CD4-positive, alpha-beta memory T cell (primary cell): ENCODE data around the gene FBXW9. TPM values are rescaled to one million over a fixed set of nuclear protein-coding genes. Genes with fewer than 3 reads are reported as not detected.
"Not testable (repeated sequence)": the region's sequence is repeated elsewhere in the genome, so short reads cannot be mapped to it uniquely, and the experiment has no call there.

Source experiments
- CTCF ChIA-PET: fragments of 350-600 bp; sonication (Branson Sonifier 250); formaldehyde crosslinking; loops from one replicate; lab custom pipeline; 2021; ENCODE audit warnings: inconsistent platforms; ENCODE audit not compliant: partially characterized antibody; lab: Charles Lee
- POLR2A ChIA-PET: fragments of 350-600 bp; sonication (Branson Sonifier 250); formaldehyde crosslinking; loops from one replicate; lab custom pipeline; 2021; ENCODE audit not compliant: partially characterized antibody; lab: Charles Lee
- DNase-seq, 5 donors: peaks; one replicate each; pipeline versions ENCODE4 v3.0.0 to v3.0.0-alpha.2; 2020 to 2022; ENCODE audit warnings: mixed read lengths in 1 of 5
- H3K27ac ChIP-seq: one replicate; pipeline ENCODE4 v1.7.0; 2013; ENCODE audit warnings: low read depth, low read length
- H3K27me3 ChIP-seq: 2 replicates; pipeline ENCODE4 v1.7.0; 2013; ENCODE audit warnings: mild to moderate bottlenecking, low read length, moderate library complexity; ENCODE audit not compliant: insufficient read depth
- H3K36me3 ChIP-seq: 2 replicates; pipeline ENCODE4 v1.7.0; 2013; ENCODE audit warnings: mild to moderate bottlenecking, low read length, moderate library complexity; ENCODE audit not compliant: insufficient read depth
- H3K4me1 ChIP-seq: 2 replicates; pipeline ENCODE4 v1.7.0; 2013; ENCODE audit warnings: mild to moderate bottlenecking, low read length, moderate library complexity; ENCODE audit not compliant: insufficient read depth
- H3K4me3 ChIP-seq, 2 donors: one replicate each; pipeline ENCODE4 v1.7.0; 2013; ENCODE audit warnings: low read length in 2 of 2, mild to moderate bottlenecking in 1 of 2
- H3K9me3 ChIP-seq, 2 donors: one replicate each; pipeline ENCODE4 v1.7.0; 2013; ENCODE audit warnings: low read length in 2 of 2, control low read depth in 1 of 2; ENCODE audit not compliant: control insufficient read depth in 1 of 2
- H3K27ac Mint-ChIP-seq, 7 donors: one replicate each; pipeline ENCODE4 v1.8.0; 2020 to 2021; ENCODE audit warnings: mixed read lengths in 7 of 7, mild to moderate bottlenecking in 6 of 7, inconsistent platforms in 3 of 7, moderate library complexity in 3 of 7
- H3K27me3 Mint-ChIP-seq, 2 donors: one replicate each; pipeline ENCODE4 v1.8.0; 2020 to 2021; ENCODE audit warnings: mixed read lengths in 2 of 2
- H3K36me3 Mint-ChIP-seq, 2 donors: one replicate each; pipeline ENCODE4 v1.8.0; 2020 to 2021; ENCODE audit warnings: mixed read lengths in 2 of 2, inconsistent platforms in 1 of 2, mild to moderate bottlenecking in 1 of 2
- H3K4me1 Mint-ChIP-seq, 4 donors: one replicate each; pipeline ENCODE4 v1.8.0; 2020 to 2021; ENCODE audit warnings: mixed read lengths in 4 of 4, mild to moderate bottlenecking in 1 of 4
- H3K4me3 Mint-ChIP-seq, 8 donors: one replicate each; pipeline ENCODE4 v1.8.0; 2020 to 2021; ENCODE audit warnings: mixed read lengths in 8 of 8, mild to moderate bottlenecking in 7 of 8, moderate library complexity in 6 of 8, inconsistent platforms in 3 of 8
- H3K9me3 Mint-ChIP-seq, 8 donors: one replicate each; pipeline ENCODE4 v1.8.0; 2020 to 2021; ENCODE audit warnings: mixed read lengths in 8 of 8, mild to moderate bottlenecking in 5 of 8, inconsistent platforms in 3 of 8, moderate library complexity in 1 of 8
- intact Hi-C: fragments of 100-400 bp; cut with micrococcal nuclease; formaldehyde crosslinking; loops from one replicate; pipeline ENCODE4 v1.15.1; 2023
- polyA plus RNA-seq, 2 donors: library from polyadenylated mRNA; unstranded; fragments of 300-500 nt; fragmentation: Illumina TruSeq; gene quantifications; one replicate each; pipeline ENCODE4 v1.2.3, GENCODE V29; 2021
- total RNA-seq, 2 experiments: library from RNA; stranded (reverse); gene quantifications; one replicate each; pipeline ENCODE4 v1.2.3, GENCODE V29; 2021

The FBXW9 gene
- total and polyA plus RNA-seq, 4 experiments from 2014 or later, result 4.5 to 8.1 (median 4.9) TPM

DNA sequence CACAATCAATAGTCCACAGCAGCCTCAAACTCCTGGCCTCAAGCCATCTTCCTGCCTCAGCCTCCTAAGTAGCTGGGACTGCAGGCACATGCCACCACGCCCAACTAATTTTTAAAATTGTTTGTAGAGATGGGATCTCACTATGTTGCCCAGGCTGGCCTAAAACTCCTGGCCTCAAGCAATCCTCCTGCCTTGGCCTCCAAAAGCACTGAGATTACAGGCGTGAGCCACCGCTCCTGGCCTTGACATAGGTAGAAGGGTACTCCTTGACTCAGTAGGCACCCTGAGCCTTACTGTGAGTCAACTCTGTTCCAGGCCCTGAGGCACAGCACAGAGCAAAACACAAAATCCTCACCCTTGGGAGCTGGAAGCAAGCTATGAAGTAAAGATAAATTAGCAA lies 19.5 kb upstream of the FBXW9 start:
- Histone ChIP-seq H3K36me3 (peaks cover 35% of the 10 kb centered on the region), H3K9me3 (no peaks in the 10 kb centered on the region), H3K4me1 (peaks cover 6% of the 10 kb centered on the region), H3K27me3 (no peaks in the 10 kb centered on the region), H3K27ac (no peak overlapping the region), H3K4me3 (no peak overlapping the region)
- Mint-ChIP-seq H3K4me1 (peaks cover 9 to 23% (median 11%) of the 10 kb centered on the region in 4 donors), H3K27ac (peak overlapping the region in 1 of 7 donors; percentile 18), H3K4me3 (no peak overlapping the region), H3K9me3 (no peaks in the 10 kb centered on the region), H3K27me3 (no peaks in the 10 kb centered on the region), H3K36me3 (peaks cover 27 to 37% of the 10 kb centered on the region in 2 donors)
- no peak for DNase-seq
- intact Hi-C loops, result no loop called here
- ChIA-PET CTCF (interaction anchor here (2.2 to 12.0 kb wide), 4 partner anchors 42 to 132 kb away, joined by 7 to 126 read pairs (median 12); no protein-coding TSS in a partner anchor), POLR2A (no interaction called here)

DNA sequence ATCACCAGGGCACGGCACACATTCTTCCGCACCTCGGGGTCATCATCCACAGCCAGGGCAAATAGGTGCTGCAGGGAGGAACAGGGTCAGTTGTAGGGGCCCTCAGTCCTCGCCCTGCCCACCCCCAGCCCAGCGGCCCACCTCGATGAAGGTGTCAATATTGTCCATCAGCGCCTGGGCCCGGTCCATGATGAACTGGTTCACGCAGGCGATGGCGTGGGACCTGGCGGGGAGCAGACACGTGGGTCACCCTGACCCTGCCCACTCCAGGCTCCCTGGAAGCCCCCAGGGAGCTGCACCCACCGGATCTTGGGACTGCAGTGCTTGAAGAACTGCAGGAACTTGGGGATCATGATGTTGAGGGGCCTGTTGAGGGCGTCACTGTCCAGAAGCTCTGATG lies 18.7 kb upstream of the FBXW9 start:
- Histone ChIP-seq H3K36me3 (peaks cover 42% of the 10 kb centered on the region), H3K9me3 (no peaks in the 10 kb centered on the region), H3K4me1 (no peaks in the 10 kb centered on the region), H3K27me3 (no peaks in the 10 kb centered on the region), H3K4me3 (no peak overlapping the region), H3K27ac (no peak overlapping the region)
- Mint-ChIP-seq H3K27me3 (no peaks in the 10 kb centered on the region), H3K27ac (no peak overlapping the region), H3K9me3 (no peaks in the 10 kb centered on the region), H3K4me3 (no peak overlapping the region), H3K4me1 (peaks cover 4 to 16% (median 6%) of the 10 kb centered on the region in 4 donors), H3K36me3 (peaks cover 32 to 45% of the 10 kb centered on the region in 2 donors)
- CTCF ChIA-PET, result interaction anchor here (2.2 to 12.0 kb wide), 3 partner anchors 42 to 81 kb away, joined by 7 to 126 read pairs (median 13); no protein-coding TSS in a partner anchor
- POLR2A ChIA-PET, result no interaction called here
- intact Hi-C loops, result no loop called here
- no peak for DNase-seq

DNA sequence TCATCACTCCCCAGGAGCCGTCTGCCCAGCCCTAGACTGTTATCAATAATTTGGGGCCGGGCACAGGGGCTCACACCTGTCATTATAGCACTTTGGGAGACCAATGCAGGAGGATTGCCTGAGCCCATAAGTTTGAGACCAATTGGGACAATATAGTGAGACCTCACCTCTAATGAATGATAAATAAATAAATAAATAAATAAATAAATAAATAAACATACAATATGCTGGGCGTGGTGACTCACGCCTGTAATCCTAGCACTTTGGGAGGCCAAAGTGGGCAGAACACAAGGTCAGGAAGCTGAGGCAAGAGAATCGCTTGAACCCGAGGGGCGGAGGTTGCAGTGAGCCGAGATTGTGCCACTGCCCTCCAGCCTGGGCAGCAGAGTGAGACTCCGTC lies 16.9 kb upstream of the FBXW9 start:
- H3K27ac ChIP-seq, H3K27me3 ChIP-seq, H3K27me3 Mint-ChIP-seq, H3K4me3 Mint-ChIP-seq, H3K4me1 Mint-ChIP-seq, H3K4me1 ChIP-seq, DNase-seq, H3K4me3 ChIP-seq, H3K9me3 ChIP-seq, H3K9me3 Mint-ChIP-seq, H3K27ac Mint-ChIP-seq, intact Hi-C loops: not testable (repeated sequence)
- CTCF ChIA-PET, result interaction anchor here (1.0 to 12.0 kb wide), 2 partner anchors 44 to 135 kb away, joined by 3 to 126 read pairs; no protein-coding TSS in a partner anchor
- H3K36me3 ChIP-seq, result peaks cover 45% of the 10 kb centered on the region
- POLR2A ChIA-PET, result interaction anchor here (0.7 kb wide), 1 partner anchor 9 kb away, joined by 3 read pairs; no protein-coding TSS in a partner anchor
- peaks cover 26 to 45% of the 10 kb centered on the region in 2 donors for H3K36me3 Mint-ChIP-seq

DNA sequence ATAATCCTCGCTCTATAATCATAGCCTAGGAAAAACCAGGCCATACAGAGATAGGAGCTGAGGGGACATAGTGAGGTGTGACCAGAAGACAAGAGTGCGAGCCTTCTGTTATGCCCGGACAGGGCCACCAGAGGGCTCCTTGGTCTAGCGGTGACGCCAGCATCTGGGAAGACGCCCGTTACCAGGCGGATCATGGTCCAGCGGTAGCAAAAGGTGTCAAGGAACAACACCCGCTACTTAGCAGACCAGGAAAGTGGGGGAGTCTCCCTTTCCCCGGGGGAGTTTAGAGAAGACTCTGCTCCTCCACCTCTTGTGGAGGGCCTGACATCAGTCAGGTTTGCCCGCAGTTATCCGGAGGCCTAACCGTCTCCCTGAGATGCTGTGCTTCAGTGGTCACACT lies 15.6 kb upstream of the FBXW9 start:
- H3K27ac ChIP-seq, H3K9me3 Mint-ChIP-seq, POLR2A ChIA-PET, H3K27me3 ChIP-seq, CTCF ChIA-PET, H3K4me1 Mint-ChIP-seq, H3K27ac Mint-ChIP-seq, H3K4me1 ChIP-seq, H3K9me3 ChIP-seq, H3K27me3 Mint-ChIP-seq, H3K4me3 Mint-ChIP-seq, intact Hi-C loops, H3K4me3 ChIP-seq: not testable (repeated sequence)
- H3K36me3 ChIP-seq, result peaks cover 45% of the 10 kb centered on the region
- peaks cover 26 to 48% of the 10 kb centered on the region in 2 donors for H3K36me3 Mint-ChIP-seq
- DNase-seq, result peak in 1 of 5 donors; percentile 61

- Mint-ChIP-seq H3K9me3 (no peaks in the 10 kb centered on the region), H3K36me3 (peaks cover 22 to 48% of the 10 kb centered on the region in 2 donors), H3K4me3 (no peak overlapping the region), H3K27ac (peak overlapping the region in 2 of 7 donors; percentile 42 to 69), H3K27me3 (no peaks in the 10 kb centered on the region), H3K4me1 (no peaks in the 10 kb centered on the region)
- H3K27ac ChIP-seq, result no peak overlapping the region
- peaks cover 44% of the 10 kb centered on the region for H3K36me3 ChIP-seq
- no peak overlapping the region for H3K4me3 ChIP-seq
- H3K9me3 ChIP-seq, result no peaks in the 10 kb centered on the region
- ChIA-PET POLR2A (no interaction called here), CTCF (no interaction called here)
- H3K27me3 ChIP-seq, result no peaks in the 10 kb centered on the region
- H3K4me1 ChIP-seq, result no peaks in the 10 kb centered on the region
- intact Hi-C loops, result no loop called here
- DNase-seq, result no peak
Observed at GRCh38 chr19:12711187-12711586, 14.8 kb upstream of the FBXW9 start.

DNA sequence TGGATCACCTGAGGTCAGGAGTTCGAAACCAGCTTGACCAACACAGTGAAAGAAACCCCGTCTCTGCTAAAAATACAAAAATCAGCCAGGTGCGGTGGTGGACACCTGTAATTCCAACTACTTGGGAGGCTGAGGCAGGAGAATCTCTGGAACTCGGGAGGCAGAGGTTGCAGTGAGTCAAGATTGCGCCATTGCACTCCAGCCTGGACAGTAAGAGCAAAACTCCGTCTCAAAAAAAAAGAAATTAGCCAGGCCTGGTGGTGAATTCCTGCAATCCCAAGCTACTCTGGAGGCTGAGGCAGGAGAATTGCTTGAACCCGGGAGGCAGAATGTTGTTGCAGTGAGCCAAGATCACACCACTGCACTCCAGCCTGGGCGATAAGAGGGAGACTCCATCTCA lies 12.2 kb upstream of the FBXW9 start:
- Histone ChIP-seq H3K36me3 (peaks cover 42% of the 10 kb centered on the region), H3K27me3 (no peaks in the 10 kb centered on the region), H3K9me3 (no peaks in the 10 kb centered on the region), H3K4me3 (no peak overlapping the region), H3K27ac (no peak overlapping the region), H3K4me1 (no peaks in the 10 kb centered on the region)
- intact Hi-C loops, result no loop called here
- H3K4me1 Mint-ChIP-seq, result no peaks in the 10 kb centered on the region
- CTCF ChIA-PET, result interaction anchor here (1.1 kb wide), 1 partner anchor 8 kb away, joined by 3 read pairs; no protein-coding TSS in a partner anchor
- H3K27me3 Mint-ChIP-seq, result no peaks in the 10 kb centered on the region
- DNase-seq, result no peak
- peaks cover 26 to 57% of the 10 kb centered on the region in 2 donors for H3K36me3 Mint-ChIP-seq
- no peaks in the 10 kb centered on the region for H3K9me3 Mint-ChIP-seq
- no peak overlapping the region for H3K27ac Mint-ChIP-seq
- POLR2A ChIA-PET, result interaction anchor here (1.3 kb wide), 1 partner anchor 83 kb away, joined by 3 read pairs; the partner anchor contains the start of gene JUNB
- no peak overlapping the region for H3K4me3 Mint-ChIP-seq

DNA sequence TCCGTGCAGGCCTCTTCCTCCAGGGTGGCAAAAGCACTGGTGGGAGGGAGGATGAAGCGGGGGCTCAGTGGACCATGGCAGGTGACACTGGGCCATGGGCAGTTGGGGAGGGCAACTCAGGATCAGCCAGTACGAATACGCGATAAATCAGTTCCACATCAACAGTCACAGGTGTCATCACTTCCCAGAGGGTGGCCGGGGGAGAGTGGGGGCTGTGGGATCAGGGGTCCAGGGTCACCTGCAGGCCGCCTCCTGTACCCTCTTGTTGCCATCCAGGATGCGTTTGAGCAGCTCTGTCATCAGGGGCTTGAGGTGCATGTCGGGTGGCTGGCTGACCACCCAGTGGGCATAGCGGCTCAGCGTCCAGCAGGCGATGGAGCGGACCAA lies 9.9 kb upstream of the FBXW9 start:
- H3K4me1 ChIP-seq, result no peaks in the 10 kb centered on the region

More for the DNA sequence above, 9.9 kb upstream of the FBXW9 start:
- DNase-seq, result no peak
- Mint-ChIP-seq H3K4me3 (no peak overlapping the region), H3K9me3 (no peaks in the 10 kb centered on the region), H3K27me3 (no peaks in the 10 kb centered on the region), H3K27ac (no peak overlapping the region), H3K4me1 (no peaks in the 10 kb centered on the region), H3K36me3 (peaks cover 28 to 62% of the 10 kb centered on the region in 2 donors)
- POLR2A ChIA-PET, result no interaction called here
- CTCF ChIA-PET, result no interaction called here
- Histone ChIP-seq H3K27me3 (no peaks in the 10 kb centered on the region), H3K4me3 (no peak overlapping the region), H3K36me3 (peaks cover 52% of the 10 kb centered on the region), H3K9me3 (no peaks in the 10 kb centered on the region), H3K27ac (no peak overlapping the region)
- intact Hi-C loops, result no loop called here
